Measurements from ENCODE around the gene KAZALD1. TPM values are rescaled to one million over a fixed set of nuclear protein-coding genes. Genes with fewer than 3 reads are reported as not detected.

KAZALD1 gene
- polyA plus RNA-seq, 1 donor from 2014 or later = 1.6 TPM

DNA sequence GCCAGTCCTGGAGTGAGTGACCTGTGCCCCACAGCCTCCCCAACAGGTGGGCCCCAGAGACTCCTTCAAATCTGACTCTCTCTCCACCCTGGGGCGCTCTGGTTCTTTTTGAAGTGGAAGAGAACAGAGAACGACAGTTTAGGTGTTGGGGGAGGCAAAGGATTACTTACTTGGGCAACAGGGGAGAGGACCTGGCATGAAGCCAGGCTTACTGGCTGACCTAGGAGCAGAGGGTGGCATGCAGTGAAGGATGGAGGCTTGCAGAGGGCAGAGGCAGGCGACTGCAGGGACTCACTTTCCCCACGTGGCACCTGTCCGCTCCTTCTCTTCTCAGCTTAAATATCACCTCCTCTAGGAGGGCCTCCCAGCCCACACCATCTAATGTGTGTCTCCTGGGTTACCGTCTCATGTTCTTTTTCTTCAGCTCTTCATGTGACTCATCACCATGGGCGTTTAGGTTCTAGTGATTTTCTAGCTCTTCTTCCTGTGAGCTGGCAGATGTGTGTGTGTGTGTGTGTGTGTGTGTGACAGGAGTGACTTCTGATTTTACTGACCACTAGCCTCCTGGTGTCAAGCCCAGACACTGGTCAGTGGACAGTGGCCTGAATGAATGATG is 46.7 kb upstream of the KAZALD1 start:
- Histone ChIP-seq H3K36me3 (ENCODE audit: insufficient read depth, low read length) (no peaks in the 10 kb centered on the region), H3K9me2 (ENCODE audit: insufficient read depth, low read length) (no peaks in the 10 kb centered on the region), H3K4me2 (ENCODE audit: low read length) (no peak overlapping the region), H3F3A (ENCODE audit: insufficient read depth, low read length, poor library complexity, severe bottlenecking) (no peaks in the 10 kb centered on the region), H3K79me2 (replicated peaks; ENCODE audit: insufficient read depth, low read length) (no peaks in the 10 kb centered on the region), H3K9ac (ENCODE audit: low read length) (no peak overlapping the region), H3K27ac (ENCODE audit: low read length) (no peak overlapping the region), H2AFZ (ENCODE audit: low read depth, low read length) (no peak overlapping the region), H4K20me1 (ENCODE audit: insufficient read depth) (no peaks in the 10 kb centered on the region), H3K9me3 (ENCODE audit: low read length) (no peaks in the 10 kb centered on the region), H3K27me3 (ENCODE audit: insufficient read depth, low read depth, low read length) (peaks cover 48% of the 10 kb centered on the region), H3K4me3 (ENCODE audit: low read length) (no peak overlapping the region)
- TF ChIP-seq, protein P1, sequence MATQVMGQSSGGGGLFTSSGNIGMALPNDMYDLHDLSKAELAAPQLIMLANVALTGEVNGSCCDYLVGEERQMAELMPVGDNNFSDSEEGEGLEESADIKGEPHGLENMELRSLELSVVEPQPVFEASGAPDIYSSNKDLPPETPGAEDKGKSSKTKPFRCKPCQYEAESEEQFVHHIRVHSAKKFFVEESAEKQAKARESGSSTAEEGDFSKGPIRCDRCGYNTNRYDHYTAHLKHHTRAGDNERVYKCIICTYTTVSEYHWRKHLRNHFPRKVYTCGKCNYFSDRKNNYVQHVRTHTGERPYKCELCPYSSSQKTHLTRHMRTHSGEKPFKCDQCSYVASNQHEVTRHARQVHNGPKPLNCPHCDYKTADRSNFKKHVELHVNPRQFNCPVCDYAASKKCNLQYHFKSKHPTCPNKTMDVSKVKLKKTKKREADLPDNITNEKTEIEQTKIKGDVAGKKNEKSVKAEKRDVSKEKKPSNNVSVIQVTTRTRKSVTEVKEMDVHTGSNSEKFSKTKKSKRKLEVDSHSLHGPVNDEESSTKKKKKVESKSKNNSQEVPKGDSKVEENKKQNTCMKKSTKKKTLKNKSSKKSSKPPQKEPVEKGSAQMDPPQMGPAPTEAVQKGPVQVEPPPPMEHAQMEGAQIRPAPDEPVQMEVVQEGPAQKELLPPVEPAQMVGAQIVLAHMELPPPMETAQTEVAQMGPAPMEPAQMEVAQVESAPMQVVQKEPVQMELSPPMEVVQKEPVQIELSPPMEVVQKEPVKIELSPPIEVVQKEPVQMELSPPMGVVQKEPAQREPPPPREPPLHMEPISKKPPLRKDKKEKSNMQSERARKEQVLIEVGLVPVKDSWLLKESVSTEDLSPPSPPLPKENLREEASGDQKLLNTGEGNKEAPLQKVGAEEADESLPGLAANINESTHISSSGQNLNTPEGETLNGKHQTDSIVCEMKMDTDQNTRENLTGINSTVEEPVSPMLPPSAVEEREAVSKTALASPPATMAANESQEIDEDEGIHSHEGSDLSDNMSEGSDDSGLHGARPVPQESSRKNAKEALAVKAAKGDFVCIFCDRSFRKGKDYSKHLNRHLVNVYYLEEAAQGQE (IDR thresholded peaks at IDR 0.05; ENCODE audit: borderline replicate concordance) = no peak
- TF ChIP-seq, protein P2, sequence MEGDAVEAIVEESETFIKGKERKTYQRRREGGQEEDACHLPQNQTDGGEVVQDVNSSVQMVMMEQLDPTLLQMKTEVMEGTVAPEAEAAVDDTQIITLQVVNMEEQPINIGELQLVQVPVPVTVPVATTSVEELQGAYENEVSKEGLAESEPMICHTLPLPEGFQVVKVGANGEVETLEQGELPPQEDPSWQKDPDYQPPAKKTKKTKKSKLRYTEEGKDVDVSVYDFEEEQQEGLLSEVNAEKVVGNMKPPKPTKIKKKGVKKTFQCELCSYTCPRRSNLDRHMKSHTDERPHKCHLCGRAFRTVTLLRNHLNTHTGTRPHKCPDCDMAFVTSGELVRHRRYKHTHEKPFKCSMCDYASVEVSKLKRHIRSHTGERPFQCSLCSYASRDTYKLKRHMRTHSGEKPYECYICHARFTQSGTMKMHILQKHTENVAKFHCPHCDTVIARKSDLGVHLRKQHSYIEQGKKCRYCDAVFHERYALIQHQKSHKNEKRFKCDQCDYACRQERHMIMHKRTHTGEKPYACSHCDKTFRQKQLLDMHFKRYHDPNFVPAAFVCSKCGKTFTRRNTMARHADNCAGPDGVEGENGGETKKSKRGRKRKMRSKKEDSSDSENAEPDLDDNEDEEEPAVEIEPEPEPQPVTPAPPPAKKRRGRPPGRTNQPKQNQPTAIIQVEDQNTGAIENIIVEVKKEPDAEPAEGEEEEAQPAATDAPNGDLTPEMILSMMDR (IDR thresholded peaks at IDR 0.05; ENCODE audit: poor library complexity, severe bottlenecking) = no peak
- TF ChIP-seq TAF1 (IDR thresholded peaks at IDR 0.05; ENCODE audit: low read depth) = no peak
- TF ChIP-seq SMC3 (conservative IDR thresholded peaks at IDR 0.05; ENCODE audit: poor library complexity) = no peak
- TF ChIP-seq RAD21 (conservative IDR thresholded peaks at IDR 0.05) = no peak
- no peak for TF ChIP-seq MXI1 (conservative IDR thresholded peaks at IDR 0.05; ENCODE audit: poor library complexity, severe bottlenecking)
- TF ChIP-seq EZH2 (IDR thresholded peaks at IDR 0.05; ENCODE audit: borderline replicate concordance, insufficient read depth, low read length, poor library complexity, severe bottlenecking) = no peak

DNA sequence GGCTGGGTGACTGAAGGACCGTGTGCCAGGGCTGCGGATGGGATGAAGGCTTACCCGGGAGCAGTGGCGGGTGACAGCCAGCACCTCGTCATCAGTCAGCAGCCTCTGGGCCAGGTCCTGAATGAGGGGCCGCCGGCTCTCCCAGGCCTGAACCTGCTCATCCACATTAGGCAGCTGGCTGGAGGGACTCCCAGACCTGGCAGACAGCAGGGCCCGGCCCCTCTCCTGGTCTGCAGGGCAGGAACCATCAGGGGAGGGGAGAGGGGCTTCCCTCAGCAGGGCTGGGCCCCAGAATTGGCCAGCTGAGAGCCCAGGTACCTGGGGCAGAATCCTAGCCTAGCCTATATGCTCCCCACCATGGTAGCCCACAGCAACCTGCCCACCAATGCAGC is 46.2 kb upstream of the KAZALD1 start:
- Histone ChIP-seq H3K9ac (ENCODE audit: low read length) (no peak overlapping the region), H3K9me3 (ENCODE audit: low read length) (no peaks in the 10 kb centered on the region), H3K9me2 (ENCODE audit: insufficient read depth, low read length) (no peaks in the 10 kb centered on the region), H3K27me3 (ENCODE audit: insufficient read depth, low read depth, low read length) (peaks cover 53% of the 10 kb centered on the region), H4K20me1 (ENCODE audit: insufficient read depth) (no peaks in the 10 kb centered on the region), H3F3A (ENCODE audit: insufficient read depth, low read length, poor library complexity, severe bottlenecking) (no peaks in the 10 kb centered on the region), H3K4me2 (ENCODE audit: low read length) (no peak overlapping the region), H3K27ac (ENCODE audit: low read length) (no peak overlapping the region), H2AFZ (ENCODE audit: low read depth, low read length) (no peak overlapping the region), H3K4me3 (ENCODE audit: low read length) (no peak overlapping the region), H3K36me3 (ENCODE audit: insufficient read depth, low read length) (no peaks in the 10 kb centered on the region), H3K79me2 (replicated peaks; ENCODE audit: insufficient read depth, low read length) (no peaks in the 10 kb centered on the region)
- TF ChIP-seq, protein P1 (IDR thresholded peaks at IDR 0.05; ENCODE audit: borderline replicate concordance) = no peak
- TF ChIP-seq MXI1 (conservative IDR thresholded peaks at IDR 0.05; ENCODE audit: poor library complexity, severe bottlenecking) (no peak), SMC3 (conservative IDR thresholded peaks at IDR 0.05; ENCODE audit: poor library complexity) (no peak), POLR2AphosphoS5 (IDR thresholded peaks at IDR 0.05) (no peak)
